Measurements from ENCODE around the gene YPEL5.

GRCh38 chr2:30110773-30111172 lies 36.0 kb upstream of the YPEL5 start:
- TF ChIP-seq TAF1 (IDR thresholded peaks at IDR 0.05; ENCODE audit: borderline replicate concordance, low read depth, low read length) (no peak), USF1 (IDR thresholded peaks at IDR 0.05; ENCODE audit: borderline replicate concordance, low read depth) (no peak), CTCF (IDR thresholded peaks at IDR 0.05) (no peak), TCF12 (IDR thresholded peaks at IDR 0.05) (no peak)

Data from SK-N-SH (cell line).